HG02852 (cell line): ENCODE results near the gene CDRT4.

Experiments
- ATAC-seq: cut with Tn5 transposase; IDR thresholded peaks from one replicate; pipeline ENCODE4 v1.9.1; 2021; ENCODE audit warnings: mild to moderate bottlenecking, moderate library complexity; ENCODE audit not compliant: unreplicated experiment

CDRT4 gene

GRCh38 chr17:15492791-15493692 is 25.6 kb upstream of the CDRT4 start:
- no peak for ATAC-seq

- ATAC-seq, result no peak
Observed at GRCh38 chr17:15492186-15492585, 24.8 kb upstream of the CDRT4 start.

GRCh38 chr17:15490634-15491261 is 23.3 kb upstream of the CDRT4 start:
- no peak for ATAC-seq

GRCh38 chr17:15488557-15488956 is 21.1 kb upstream of the CDRT4 start:
- ATAC-seq, result no peak

- ATAC-seq, result no peak
Observed at GRCh38 chr17:15485045-15485444, 17.6 kb upstream of the CDRT4 start.

GRCh38 chr17:15483431-15483830 is 16.0 kb upstream of the CDRT4 start:
- no peak for ATAC-seq

GRCh38 chr17:15482476-15482875 is 15.1 kb upstream of the CDRT4 start:
- ATAC-seq, result no peak

GRCh38 chr17:15481481-15481880 is 14.1 kb upstream of the CDRT4 start:
- no peak for ATAC-seq

GRCh38 chr17:15480204-15480603 is 12.8 kb upstream of the CDRT4 start:
- ATAC-seq, result no peak

GRCh38 chr17:15479703-15480102 is 12.3 kb upstream of the CDRT4 start:
- ATAC-seq, result no peak

GRCh38 chr17:15478845-15479244 is 11.4 kb upstream of the CDRT4 start:
- no peak for ATAC-seq

- no peak for ATAC-seq
Observed at GRCh38 chr17:15475631-15476354, 8.4 kb upstream of the CDRT4 start.

- ATAC-seq, result no peak
Observed at GRCh38 chr17:15472891-15473290, 5.5 kb upstream of the CDRT4 start.

GRCh38 chr17:15470536-15470935 is 3.1 kb upstream of the CDRT4 start:
- ATAC-seq, result no peak

- no peak for ATAC-seq
Observed at GRCh38 chr17:15469260-15469659, 1.8 kb upstream of the CDRT4 start.

- no peak for ATAC-seq
Observed at GRCh38 chr17:15468126-15468525, 705 bp upstream of the CDRT4 start.

- ATAC-seq, result no peak
Observed at GRCh38 chr17:15466131-15466530, 1.3 kb downstream of the CDRT4 start.

- no peak for ATAC-seq
Observed at GRCh38 chr17:15465045-15465701, 2.2 kb downstream of the CDRT4 start.

- no peak for ATAC-seq
Observed at GRCh38 chr17:15464231-15464985, 3.0 kb downstream of the CDRT4 start.

GRCh38 chr17:15462976-15463772 is 4.2 kb downstream of the CDRT4 start:
- ATAC-seq, result no peak
